ENCODE measurements around the gene NFIX. TPM values are rescaled to one million over a fixed set of nuclear protein-coding genes. Genes with fewer than 3 reads are reported as not detected.
A peak's percentile ranks its signal among the peaks of the same experiment; 100 is the strongest.

Gene NFIX
- total and polyA plus RNA-seq, 2 experiments from 2014 or later = 0.06 to 0.14 TPM

DNA sequence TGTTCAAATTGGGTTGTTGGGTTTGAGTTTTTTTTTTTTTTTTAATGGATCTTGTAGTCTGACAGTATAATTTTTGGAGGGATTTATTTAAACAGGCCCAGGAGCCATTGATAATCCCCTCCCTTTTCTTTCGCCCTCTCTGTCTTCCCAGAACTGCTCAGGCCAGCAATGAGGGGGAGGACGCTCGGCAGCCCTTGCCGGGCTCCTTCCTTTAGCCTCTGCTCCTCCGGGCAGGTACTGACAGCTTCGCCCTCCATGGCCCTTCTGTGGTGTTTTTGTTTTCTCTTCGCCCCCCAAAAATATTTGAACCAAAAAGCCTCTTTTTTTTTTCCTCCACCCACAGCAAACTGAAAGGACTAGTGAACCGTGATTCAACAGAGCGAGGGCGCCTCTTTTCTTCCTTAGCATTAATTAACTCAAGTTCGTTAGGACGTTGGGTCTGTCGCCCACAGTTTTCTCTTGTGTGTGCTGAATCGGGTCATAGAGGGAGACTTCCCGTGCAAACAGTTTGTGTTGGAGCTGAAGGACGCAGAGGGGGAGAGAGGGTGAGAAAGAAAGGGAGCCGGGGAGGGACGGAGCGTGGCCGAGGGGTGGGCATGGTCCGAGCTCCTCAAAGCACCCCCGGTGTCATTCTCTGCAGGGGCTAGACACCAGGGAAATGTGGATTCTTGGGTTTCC, 21.5 kb downstream of the NFIX start:
- peak; percentile 48 for DNase-seq (ENCODE audit: low spot score)
- peak overlapping the region; percentile 10; the same call in 2 of the 3 replicates for H3K4me3 Mint-ChIP-seq
- H3K36me3 ChIP-seq (ENCODE audit: insufficient read depth) = no peaks in the 10 kb centered on the region
- no peak overlapping the region for H2AFZ ChIP-seq
- H3K27ac ChIP-seq (ENCODE audit: low read depth) = no peak overlapping the region
- H3K27me3 Mint-ChIP-seq (ENCODE audit: insufficient read depth, low read depth, poor library complexity) = peaks cover 100% of the 10 kb centered on the region
- H4K20me1 ChIP-seq (replicated peaks; ENCODE audit: insufficient read depth) = peaks cover 40% of the 10 kb centered on the region
- peaks cover 90% of the 10 kb centered on the region for H3K4me1 ChIP-seq (ENCODE audit: insufficient read depth)
- peak overlapping the region; percentile 40 for H3K4me3 ChIP-seq
- H3K27me3 ChIP-seq (ENCODE audit: insufficient read depth) = peaks cover 98% of the 10 kb centered on the region
- no peaks in the 10 kb centered on the region for H3K79me2 ChIP-seq (replicated peaks; ENCODE audit: insufficient read depth)
- peaks cover 76% of the 10 kb centered on the region for H3K4me1 Mint-ChIP-seq
- TF ChIP-seq EZH2 (IDR thresholded peaks at IDR 0.05; ENCODE audit: low read depth, unreplicated experiment) (peak; percentile 94), POLR2AphosphoS5 (IDR thresholded peaks at IDR 0.05; ENCODE audit: low read depth) (no peak)
- ATAC-seq = no peak
- no peak overlapping the region for H3K27ac Mint-ChIP-seq
- no peaks in the 10 kb centered on the region for H3K36me3 Mint-ChIP-seq (ENCODE audit: low read depth)
- H3K9me2 ChIP-seq (ENCODE audit: insufficient read depth) = no peaks in the 10 kb centered on the region
- peak overlapping the region; percentile 74 for H3K4me2 ChIP-seq
- peaks cover 62% of the 10 kb centered on the region for H3F3A ChIP-seq (replicated peaks; ENCODE audit: low read depth)
- peaks cover 18% of the 10 kb centered on the region for H3K9me3 Mint-ChIP-seq

- no peaks in the 10 kb centered on the region for H3K36me3 Mint-ChIP-seq (ENCODE audit: low read depth)
- Histone ChIP-seq H4K20me1 (replicated peaks; ENCODE audit: insufficient read depth) (peaks cover 40% of the 10 kb centered on the region), H3K27me3 (ENCODE audit: insufficient read depth) (peaks cover 98% of the 10 kb centered on the region), H3K79me2 (replicated peaks; ENCODE audit: insufficient read depth) (no peaks in the 10 kb centered on the region), H2AFZ (no peak overlapping the region), H3K4me1 (ENCODE audit: insufficient read depth) (peaks cover 96% of the 10 kb centered on the region), H3K4me2 (peak overlapping the region; percentile 74), H3K36me3 (ENCODE audit: insufficient read depth) (no peaks in the 10 kb centered on the region), H3K9me2 (ENCODE audit: insufficient read depth) (no peaks in the 10 kb centered on the region), H3F3A (replicated peaks; ENCODE audit: low read depth) (peaks cover 68% of the 10 kb centered on the region), H3K27ac (ENCODE audit: low read depth) (no peak overlapping the region), H3K4me3 (peak overlapping the region; percentile 40; the same call in 1 of the 2 replicates)
- TF ChIP-seq POLR2AphosphoS5 (IDR thresholded peaks at IDR 0.05; ENCODE audit: low read depth) (peak; percentile 31; the same call in 1 of the 2 replicates), EZH2 (IDR thresholded peaks at IDR 0.05; ENCODE audit: low read depth, unreplicated experiment) (peak; percentile 90), CREB1 (CRISPR knock-in tag; IDR thresholded peaks at IDR 0.05; ENCODE audit: low read depth) (no peak)
- TF ChIP-seq, protein P1, sequence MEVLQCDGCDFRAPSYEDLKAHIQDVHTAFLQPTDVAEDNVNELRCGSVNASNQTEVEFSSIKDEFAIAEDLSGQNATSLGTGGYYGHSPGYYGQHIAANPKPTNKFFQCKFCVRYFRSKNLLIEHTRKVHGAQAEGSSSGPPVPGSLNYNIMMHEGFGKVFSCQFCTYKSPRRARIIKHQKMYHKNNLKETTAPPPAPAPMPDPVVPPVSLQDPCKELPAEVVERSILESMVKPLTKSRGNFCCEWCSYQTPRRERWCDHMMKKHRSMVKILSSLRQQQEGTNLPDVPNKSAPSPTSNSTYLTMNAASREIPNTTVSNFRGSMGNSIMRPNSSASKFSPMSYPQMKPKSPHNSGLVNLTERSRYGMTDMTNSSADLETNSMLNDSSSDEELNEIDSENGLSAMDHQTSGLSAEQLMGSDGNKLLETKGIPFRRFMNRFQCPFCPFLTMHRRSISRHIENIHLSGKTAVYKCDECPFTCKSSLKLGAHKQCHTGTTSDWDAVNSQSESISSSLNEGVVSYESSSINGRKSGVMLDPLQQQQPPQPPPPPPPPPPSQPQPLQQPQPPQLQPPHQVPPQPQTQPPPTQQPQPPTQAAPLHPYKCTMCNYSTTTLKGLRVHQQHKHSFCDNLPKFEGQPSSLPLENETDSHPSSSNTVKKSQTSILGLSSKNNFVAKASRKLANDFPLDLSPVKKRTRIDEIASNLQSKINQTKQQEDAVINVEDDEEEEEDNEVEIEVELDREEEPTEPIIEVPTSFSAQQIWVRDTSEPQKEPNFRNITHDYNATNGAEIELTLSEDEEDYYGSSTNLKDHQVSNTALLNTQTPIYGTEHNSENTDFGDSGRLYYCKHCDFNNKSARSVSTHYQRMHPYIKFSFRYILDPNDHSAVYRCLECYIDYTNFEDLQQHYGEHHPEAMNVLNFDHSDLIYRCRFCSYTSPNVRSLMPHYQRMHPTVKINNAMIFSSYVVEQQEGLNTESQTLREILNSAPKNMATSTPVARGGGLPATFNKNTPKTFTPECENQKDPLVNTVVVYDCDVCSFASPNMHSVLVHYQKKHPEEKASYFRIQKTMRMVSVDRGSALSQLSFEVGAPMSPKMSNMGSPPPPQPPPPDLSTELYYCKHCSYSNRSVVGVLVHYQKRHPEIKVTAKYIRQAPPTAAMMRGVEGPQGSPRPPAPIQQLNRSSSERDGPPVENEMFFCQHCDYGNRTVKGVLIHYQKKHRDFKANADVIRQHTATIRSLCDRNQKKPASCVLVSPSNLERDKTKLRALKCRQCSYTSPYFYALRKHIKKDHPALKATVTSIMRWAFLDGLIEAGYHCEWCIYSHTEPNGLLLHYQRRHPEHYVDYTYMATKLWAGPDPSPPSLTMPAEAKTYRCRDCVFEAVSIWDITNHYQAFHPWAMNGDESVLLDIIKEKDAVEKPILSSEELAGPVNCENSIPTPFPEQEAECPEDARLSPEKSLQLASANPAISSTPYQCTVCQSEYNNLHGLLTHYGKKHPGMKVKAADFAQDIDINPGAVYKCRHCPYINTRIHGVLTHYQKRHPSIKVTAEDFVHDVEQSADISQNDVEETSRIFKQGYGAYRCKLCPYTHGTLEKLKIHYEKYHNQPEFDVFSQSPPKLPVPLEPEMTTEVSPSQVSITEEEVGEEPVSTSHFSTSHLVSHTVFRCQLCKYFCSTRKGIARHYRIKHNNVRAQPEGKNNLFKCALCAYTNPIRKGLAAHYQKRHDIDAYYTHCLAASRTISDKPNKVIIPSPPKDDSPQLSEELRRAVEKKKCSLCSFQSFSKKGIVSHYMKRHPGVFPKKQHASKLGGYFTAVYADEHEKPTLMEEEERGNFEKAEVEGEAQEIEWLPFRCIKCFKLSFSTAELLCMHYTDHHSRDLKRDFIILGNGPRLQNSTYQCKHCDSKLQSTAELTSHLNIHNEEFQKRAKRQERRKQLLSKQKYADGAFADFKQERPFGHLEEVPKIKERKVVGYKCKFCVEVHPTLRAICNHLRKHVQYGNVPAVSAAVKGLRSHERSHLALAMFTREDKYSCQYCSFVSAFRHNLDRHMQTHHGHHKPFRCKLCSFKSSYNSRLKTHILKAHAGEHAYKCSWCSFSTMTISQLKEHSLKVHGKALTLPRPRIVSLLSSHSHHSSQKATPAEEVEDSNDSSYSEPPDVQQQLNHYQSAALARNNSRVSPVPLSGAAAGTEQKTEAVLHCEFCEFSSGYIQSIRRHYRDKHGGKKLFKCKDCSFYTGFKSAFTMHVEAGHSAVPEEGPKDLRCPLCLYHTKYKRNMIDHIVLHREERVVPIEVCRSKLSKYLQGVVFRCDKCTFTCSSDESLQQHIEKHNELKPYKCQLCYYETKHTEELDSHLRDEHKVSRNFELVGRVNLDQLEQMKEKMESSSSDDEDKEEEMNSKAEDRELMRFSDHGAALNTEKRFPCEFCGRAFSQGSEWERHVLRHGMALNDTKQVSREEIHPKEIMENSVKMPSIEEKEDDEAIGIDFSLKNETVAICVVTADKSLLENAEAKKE (CRISPR knock-in tag; IDR thresholded peaks at IDR 0.05) = no peak
- peak overlapping the region; percentile 5; the same call in 1 of the 3 replicates for H3K4me3 Mint-ChIP-seq
- peaks cover 82% of the 10 kb centered on the region for H3K4me1 Mint-ChIP-seq
- peaks cover 100% of the 10 kb centered on the region for H3K27me3 Mint-ChIP-seq (ENCODE audit: insufficient read depth, low read depth, poor library complexity)
- H3K27ac Mint-ChIP-seq = no peak overlapping the region
- DNase-seq (ENCODE audit: low spot score) (peak; percentile 66), ATAC-seq (0 out of 3 replicates have a peak, but pooled peaks have one; percentile 1)
- peaks cover 13% of the 10 kb centered on the region for H3K9me3 Mint-ChIP-seq
These were observed 22.2 kb downstream of the NFIX start for GRCh38 chr19:13017306-13018034.

Data from GM23338 (cell line).